Stimulated activated naive CD4-positive, alpha-beta T cell treated with Interleukin-2 at 50 U/mL for 16 hours (primary cell): ENCODE results near the gene LBX1.

Experiments used
- DNase-seq: peaks from one replicate; lab custom pipeline; 2025; lab: John Stamatoyannopoulos, UW

LBX1 gene

GRCh38 chr10:101229266-101230182, at the start of gene LBX1:
LBX1 (minus strand) TSS chr10:101229463; CDS start chr10:101228815, 648 bp downstream.
- no peak for DNase-seq

DNA sequence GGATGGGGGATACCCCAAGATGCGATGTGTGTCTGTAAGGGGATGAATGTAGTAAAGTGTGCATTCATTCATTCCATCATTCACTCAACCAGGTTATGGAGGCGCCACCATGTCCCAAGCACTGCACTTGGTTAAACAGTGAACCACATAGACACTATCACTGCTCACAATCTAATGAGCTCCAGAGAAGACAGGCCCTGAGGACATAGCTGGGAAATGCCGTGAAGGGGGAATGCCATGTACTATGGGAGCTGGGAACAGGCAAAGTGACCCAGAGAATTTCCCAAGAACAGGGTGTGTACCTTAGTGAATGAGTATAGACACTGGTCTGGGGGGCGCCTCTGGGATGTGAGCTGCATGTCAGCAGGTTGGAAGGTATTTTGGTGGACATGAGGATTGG, 44.5 kb upstream of the LBX1 start:
- no peak for DNase-seq

GRCh38 chr10:101273330-101273729, 44.1 kb upstream of the LBX1 start:
- no peak for DNase-seq

DNA sequence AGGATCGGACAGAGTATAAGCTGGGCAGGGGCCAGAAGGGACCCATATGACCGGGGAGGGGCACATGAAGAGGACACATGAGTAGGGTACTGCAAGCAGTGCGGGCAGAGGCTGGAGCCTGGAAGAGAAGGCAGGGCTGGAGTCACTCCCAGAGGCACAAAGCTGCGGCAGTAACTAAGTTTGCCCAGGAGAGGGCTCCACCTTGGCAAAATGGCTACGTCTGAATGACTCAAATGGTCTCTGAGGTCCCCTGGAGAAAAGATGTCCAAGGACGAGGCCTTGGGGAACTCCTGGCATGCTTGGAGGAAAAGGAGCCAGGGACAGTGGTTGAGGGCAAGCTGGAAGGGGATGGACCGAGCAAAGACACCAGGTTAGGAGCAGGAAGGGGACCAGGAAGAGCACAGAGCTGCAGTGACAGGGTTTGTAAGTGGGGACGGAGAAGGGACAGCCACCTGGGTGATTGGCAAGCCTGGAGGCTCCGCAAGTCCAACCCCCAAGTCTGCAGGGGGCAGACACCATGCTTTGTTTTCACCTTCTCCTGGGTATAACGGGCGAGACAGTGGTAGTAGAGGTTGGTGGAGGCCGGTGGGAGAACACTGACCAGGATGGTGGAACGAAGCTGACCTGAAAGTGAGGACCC, 43.1 kb upstream of the LBX1 start:
- DNase-seq = peak; percentile 44

GRCh38 chr10:101270763-101271162, 41.5 kb upstream of the LBX1 start:
- no peak for DNase-seq

DNA sequence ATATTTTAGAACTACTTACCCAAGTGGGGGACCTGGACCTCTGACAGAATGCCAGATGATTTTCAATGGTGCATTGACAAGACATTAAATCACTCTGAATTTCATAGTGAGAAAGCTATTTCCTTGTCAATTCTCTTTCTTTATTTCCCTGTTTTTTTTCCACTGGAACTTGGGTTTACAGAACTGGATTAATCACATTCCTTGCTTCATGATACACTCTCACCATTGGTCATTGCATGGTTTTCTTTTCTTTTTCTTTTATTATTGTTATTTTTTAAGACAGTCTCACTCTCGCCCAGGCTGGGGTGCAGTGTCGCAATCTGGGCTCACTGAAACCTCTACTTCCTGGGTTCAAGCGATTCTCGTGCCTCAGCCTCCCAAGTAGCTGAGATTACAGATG, 38.5 kb upstream of the LBX1 start:
- DNase-seq = no peak

DNA sequence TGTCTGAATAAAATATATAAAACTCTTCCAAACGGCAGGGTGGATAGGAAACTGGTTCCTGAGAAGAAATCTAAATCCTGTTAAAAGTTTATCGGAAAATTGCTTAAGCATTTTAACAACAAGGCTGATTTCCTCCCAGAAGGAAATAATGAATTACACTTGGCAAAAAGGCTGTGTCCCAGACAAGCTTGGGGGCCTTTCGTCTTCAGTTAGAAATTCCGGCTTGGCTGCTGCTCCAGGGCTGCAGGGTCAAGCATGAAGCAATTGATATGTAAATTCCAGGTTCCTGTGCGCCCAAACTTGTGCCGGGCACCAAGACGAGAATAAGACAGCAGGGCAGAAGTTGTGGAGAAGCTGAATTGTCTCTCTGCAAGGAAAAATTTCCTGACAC, 38.0 kb upstream of the LBX1 start:
- no peak for DNase-seq

DNA sequence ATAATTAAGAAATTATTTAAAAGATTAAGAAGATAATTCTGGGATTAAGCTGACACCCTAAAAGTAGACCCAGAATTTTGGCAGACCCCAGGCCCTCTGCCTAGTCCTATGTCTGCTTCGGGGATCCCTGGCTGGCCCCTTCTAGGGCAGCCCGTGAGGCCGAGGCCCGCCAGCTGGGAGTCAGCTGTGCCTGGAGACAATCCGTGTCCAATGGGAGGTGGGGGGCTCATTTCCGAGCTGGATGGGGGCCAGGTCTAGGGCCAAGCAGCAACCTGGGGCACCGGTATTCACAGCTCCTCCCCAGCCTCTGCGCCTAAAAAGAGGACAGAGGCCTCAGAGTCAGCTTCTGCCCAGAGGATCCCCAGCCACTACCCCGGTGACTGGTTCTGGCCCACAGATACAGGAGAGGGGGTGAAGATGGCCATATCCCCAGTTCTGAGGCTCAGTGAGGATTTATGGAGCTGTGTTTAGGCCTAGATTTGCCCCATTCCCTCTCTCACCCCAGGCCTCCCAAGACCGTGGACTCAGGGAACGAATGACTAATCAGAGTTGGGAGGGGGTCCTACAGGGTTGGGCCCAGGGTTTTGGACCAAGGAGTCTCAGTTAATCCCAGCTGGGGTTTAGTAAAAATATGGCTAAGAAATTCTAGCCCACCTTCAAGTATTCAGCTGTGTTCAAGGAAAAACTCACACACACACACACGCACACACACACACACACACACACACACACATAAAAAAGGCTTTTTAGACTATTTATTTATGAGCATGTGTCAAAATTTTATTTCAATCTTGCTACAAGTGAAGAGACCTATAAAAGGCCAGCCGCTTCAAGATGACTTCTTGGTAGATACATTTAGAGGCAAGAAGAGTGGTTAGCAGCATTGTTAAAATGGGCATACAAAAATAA, 37.4 kb upstream of the LBX1 start:
- DNase-seq = no peak

GRCh38 chr10:101263150-101263752, 34.0 kb upstream of the LBX1 start:
- no peak for DNase-seq

- DNase-seq = no peak
These were observed 32.9 kb upstream of the LBX1 start for GRCh38 chr10:101262147-101262546.

GRCh38 chr10:101261702-101262101, 32.4 kb upstream of the LBX1 start:
- DNase-seq = no peak

DNA sequence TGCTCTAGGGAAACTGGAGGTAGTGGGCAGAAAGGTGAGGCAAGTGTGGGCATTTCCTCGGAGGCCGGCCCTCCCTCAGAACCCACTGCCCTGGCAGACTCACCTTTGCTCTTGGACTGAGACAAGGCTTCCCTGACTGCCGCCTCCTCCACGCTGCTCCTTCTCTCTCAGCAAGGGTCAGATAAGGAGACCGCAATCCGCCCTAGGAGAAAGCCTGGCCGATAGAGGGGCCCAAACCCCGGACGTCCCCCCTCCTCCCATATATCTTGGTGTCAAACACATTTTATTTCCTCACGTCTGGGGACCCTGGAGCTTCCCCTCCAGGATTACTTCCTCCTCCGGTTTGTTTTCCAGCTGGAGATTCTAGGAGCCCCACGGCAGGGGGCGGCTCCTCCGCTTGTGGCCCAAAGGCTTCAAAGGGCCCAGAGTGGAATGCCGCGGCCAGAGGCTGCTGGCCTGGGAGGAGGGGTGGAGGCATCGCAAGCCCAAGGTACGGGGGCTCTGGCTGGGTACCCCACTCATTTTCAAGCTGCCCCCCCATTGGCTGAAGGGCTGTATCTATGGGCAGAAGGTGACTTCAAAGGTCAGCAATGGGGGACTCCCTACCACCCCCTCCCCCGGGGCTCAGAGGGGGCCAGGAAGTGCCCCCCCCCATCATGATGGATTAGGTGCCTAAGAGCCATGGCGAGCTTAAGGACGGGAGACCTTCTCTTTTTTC, 31.7 kb upstream of the LBX1 start:
- no peak for DNase-seq

DNA sequence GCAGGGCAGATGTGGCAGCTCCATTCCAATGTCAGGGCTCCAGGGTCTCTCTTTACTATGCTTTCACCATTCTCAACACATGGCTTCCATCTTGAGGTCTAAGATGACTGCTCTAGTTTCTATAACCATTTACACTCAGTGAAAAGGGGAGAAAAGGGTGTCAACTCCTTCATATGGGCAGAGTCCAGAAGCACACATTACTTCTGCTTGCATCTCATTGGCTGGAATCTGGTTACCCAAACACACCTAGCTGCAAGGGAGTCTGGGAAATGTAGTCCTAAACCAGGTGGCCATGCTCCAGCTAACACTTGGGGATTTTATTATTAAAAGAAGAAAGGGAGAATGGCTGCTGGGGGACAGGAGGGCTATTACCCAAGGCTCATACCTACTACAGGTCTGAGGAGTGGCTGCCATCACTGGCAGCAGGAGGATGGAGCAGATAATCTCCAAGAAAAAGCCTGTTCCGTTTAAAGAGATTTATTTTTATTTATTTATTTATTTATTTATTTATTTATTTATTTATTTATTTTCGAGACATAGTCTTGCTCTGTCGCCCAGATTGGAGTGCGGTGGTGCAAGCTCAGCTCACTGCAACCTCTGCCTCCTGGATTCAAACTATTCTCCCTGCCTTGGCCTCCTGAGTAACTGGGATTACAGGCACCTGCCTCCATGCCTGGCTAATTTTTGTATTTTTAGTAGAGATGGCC, 29.1 kb upstream of the LBX1 start:
- no peak for DNase-seq

GRCh38 chr10:101257491-101257890, 28.2 kb upstream of the LBX1 start:
- no peak for DNase-seq

DNA sequence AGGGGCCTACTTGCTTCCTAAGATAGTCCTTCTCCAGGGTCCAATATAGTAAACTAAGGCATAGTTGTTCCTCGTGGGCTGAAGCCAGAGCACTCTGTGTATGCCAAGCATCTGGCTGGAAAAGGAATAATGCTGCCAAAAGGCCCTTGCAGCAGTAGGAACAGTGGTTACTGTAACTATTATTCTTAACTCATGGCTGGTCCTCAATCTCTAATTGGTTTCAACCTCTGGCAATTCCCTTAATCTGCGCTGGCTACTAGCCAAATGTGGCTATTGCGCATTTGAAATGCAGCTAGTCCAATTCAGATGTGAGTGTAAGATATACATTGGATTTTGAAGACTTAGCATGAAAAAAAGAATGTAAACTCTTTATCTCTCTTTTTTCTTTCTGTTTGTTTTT, 27.8 kb upstream of the LBX1 start:
- no peak for DNase-seq

- no peak for DNase-seq
These were observed 27.1 kb upstream of the LBX1 start for GRCh38 chr10:101256387-101256786.

DNA sequence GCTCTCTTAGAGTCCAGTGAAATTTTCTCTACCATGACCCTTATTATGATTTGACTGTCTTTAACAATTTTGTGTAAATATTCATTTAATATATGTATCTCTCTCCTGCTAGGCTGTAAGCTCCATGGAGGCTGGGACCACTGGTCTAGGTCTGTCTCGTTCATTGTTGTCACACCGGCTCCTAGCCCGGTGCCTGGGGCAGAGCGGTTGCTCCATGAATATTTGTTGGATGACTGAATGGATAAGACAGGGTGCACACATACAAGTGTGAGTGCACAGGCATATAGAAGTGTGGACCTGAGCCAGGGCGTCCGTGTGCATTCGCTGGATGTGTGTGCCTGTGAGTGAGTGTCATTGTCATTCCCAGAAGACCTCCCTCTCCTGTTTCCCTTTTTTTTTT, 20.9 kb upstream of the LBX1 start:
- DNase-seq = no peak

DNA sequence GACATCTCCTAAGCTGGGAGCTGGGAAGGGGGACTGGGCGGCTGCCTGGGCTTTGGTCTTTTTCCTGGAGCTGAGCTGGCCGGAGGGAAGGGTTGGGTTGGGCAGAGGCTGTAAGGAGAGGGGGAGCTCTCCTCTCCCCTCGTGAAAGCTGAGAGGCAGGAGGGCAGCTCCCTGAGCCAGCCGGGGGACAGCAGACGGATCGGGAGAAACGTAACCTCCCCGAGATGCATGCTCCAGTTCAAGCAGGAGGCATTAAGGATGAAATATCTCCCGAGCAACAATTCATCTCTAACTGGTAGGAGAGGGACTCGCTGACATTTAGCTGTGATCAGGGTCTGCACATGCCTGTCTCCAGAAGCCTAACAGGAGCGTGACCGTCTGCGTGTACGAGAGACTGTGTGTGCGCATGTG, 19.9 kb upstream of the LBX1 start:
- DNase-seq = no peak

- no peak for DNase-seq
These were observed 17.4 kb upstream of the LBX1 start for GRCh38 chr10:101246639-101247038.

DNA sequence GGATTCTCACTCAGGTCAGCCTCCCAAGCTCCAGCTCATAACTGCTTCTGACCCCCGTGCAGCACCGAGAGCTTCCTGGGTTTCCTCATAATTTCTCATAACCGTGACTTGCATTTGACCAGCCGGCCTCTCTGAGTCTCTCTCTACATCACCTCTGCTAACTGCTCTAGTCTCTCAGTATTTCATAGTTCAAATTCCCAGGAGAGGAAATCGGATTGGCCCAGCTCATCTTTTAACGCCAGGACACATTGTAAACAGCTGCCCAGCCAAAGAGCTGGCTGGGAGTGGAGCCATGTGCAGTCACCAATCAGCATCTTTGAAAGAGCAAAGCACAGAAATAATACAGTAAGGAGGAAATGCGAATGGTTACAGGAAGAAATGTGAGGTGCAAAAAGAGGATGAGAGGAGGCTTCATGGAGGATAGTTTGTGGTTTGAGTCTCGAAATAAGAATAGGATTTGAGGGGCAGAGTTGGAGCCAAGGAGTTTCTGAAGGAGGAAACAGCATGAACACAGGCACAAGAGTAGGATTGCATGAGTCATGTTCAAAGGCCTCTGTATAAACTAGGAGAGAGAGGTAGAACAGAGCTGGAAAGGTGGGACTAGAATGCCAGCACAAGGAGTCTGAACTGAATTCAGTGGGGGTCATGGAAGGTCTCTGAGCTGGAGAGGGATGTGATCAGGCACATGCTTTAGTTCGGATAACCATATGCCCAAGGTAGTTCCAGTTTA, 15.2 kb upstream of the LBX1 start:
- DNase-seq = no peak
